GM12878 (cell line): ENCODE measurements around the gene RENBP. TPM values are rescaled to one million over a fixed set of nuclear protein-coding genes. Genes with fewer than 3 reads are reported as not detected.

Source experiments
- ATAC-seq: fragments of 200-7000 bp; cut with Tn5 transposase; 3 replicates; pipeline ENCODE4 v1.9.1; 2020; ENCODE audit warnings: mild to moderate bottlenecking, moderate library complexity
- BruUV-seq: library from RNA; stranded (reverse); fragments of 400-500 nt; replicated peaks from 2 replicates; lab custom pipeline; 2021; lab: Mats Ljungman, UMichigan
- CTCF ChIA-PET: fragments of 300-600 bp; sonication (Branson Sonifier 250); formaldehyde crosslinking; extraction: SDS; loops from one replicate; lab custom pipeline; 2021; ENCODE audit warnings: inconsistent platforms; lab: Yijun Ruan, JAX
- POLR2A ChIA-PET: fragments of 350-600 bp; formaldehyde crosslinking; extraction: SDS; loops from one replicate; lab custom pipeline; 2021; ENCODE audit warnings: inconsistent platforms; lab: Charles Lee
- RAD21 ChIA-PET: fragments of 300-600 bp; sonication (Branson Sonifier 250); formaldehyde crosslinking; loops from one replicate; lab custom pipeline; 2023; ENCODE audit warnings: antibody characterized with exemption; ENCODE audit not compliant: unreplicated experiment; lab: Charles Lee
- SMC1A ChIA-PET: fragments of 300-600 bp; sonication (Branson Sonifier 250); formaldehyde crosslinking; loops from one replicate; lab custom pipeline; 2023; ENCODE audit not compliant: unreplicated experiment, uncharacterized antibody; lab: Charles Lee
- DNase-seq: peaks from one replicate; pipeline ENCODE4 v3.0.0-alpha.2; 2011; ENCODE audit warnings: low read depth, low spot score
- FAIRE-seq: peaks from 3 replicates; lab custom pipeline; 2011; peaks lifted over from hg19 to GRCh38; lab: Jason Lieb, UNC
- H2AFZ ChIP-seq: 2 replicates; pipeline ENCODE4 v1.6.0; 2011; ENCODE audit warnings: low read depth, low read length, control low read depth; ENCODE audit not compliant: control insufficient read depth
- H3K27ac ChIP-seq: 2 replicates; pipeline ENCODE4 v1.5.1; 2011; ENCODE audit warnings: control low read depth; ENCODE audit not compliant: control insufficient read depth, insufficient read depth
- H3K27me3 ChIP-seq, 2 experiments: replicated peaks in 1 of 2; 2 replicates each; pipeline versions ENCODE4 v1.6.0 to v1.6.1; 2011; ENCODE audit warnings: low read length in 1 of 2; ENCODE audit not compliant: control insufficient read depth in 2 of 2, insufficient read depth in 2 of 2
- H3K36me3 ChIP-seq, 2 experiments: 2 replicates each; pipeline ENCODE4 v1.5.1; 2011; ENCODE audit warnings: low read length in 1 of 2; ENCODE audit not compliant: control insufficient read depth in 2 of 2, insufficient read depth in 2 of 2
- H3K4me1 ChIP-seq: 2 replicates; pipeline ENCODE4 v1.6.1; 2011; ENCODE audit warnings: mild to moderate bottlenecking, low read length, moderate library complexity, mixed read lengths; ENCODE audit not compliant: control insufficient read depth, insufficient read depth
- H3K4me2 ChIP-seq: 2 replicates; pipeline ENCODE4 v1.6.0; 2011; ENCODE audit warnings: control low read depth; ENCODE audit not compliant: control insufficient read depth, insufficient read depth
- H3K4me3 ChIP-seq: fragments of 200-600 bp; sonication (generic); 2 replicates; pipeline ENCODE4 v1.5.1; 2016
- H3K79me2 ChIP-seq: 2 replicates; pipeline ENCODE4 v1.6.0; 2011; ENCODE audit warnings: low read length; ENCODE audit not compliant: control insufficient read depth, insufficient read depth
- H3K9ac ChIP-seq: 2 replicates; pipeline ENCODE4 v1.8.0; 2011; ENCODE audit warnings: low read length, control low read depth, mixed read lengths; ENCODE audit not compliant: control insufficient read depth, insufficient read depth
- H3K9me3 ChIP-seq: replicated peaks from 3 replicates; pipeline ENCODE4 v1.5.1; 2011; ENCODE audit warnings: mild to moderate bottlenecking, low read length; ENCODE audit not compliant: control insufficient read depth, insufficient read depth
- H4K20me1 ChIP-seq: 2 replicates; pipeline ENCODE4 v1.6.0; 2011; ENCODE audit not compliant: control insufficient read depth, insufficient read depth
- BRCA1 ChIP-seq: IDR thresholded peaks from 2 replicates; pipeline ENCODE4 v1.6.1; 2011; ENCODE audit warnings: low read depth, low read length, improper control_type of control experiment
- CBX5 ChIP-seq: sonication (generic); IDR thresholded peaks from 2 replicates; pipeline ENCODE4 v1.6.1; 2016; ENCODE audit warnings: low read depth, moderate library complexity, mild to moderate bottlenecking, inconsistent platforms
- CHD2 ChIP-seq: IDR thresholded peaks from 2 replicates; pipeline ENCODE4 v1.6.1; 2011; ENCODE audit warnings: low read depth, low read length, improper control_type of control experiment, borderline replicate concordance
- ETV6 ChIP-seq, 2 experiments: fragments of 450-650 bp in 1 of 2; IDR thresholded peaks in 1 of 2; conservative IDR thresholded peaks in 1 of 2; 2 replicates each; pipeline ENCODE4 v1.6.1; 2014; ENCODE audit warnings: antibody characterized with exemption in 1 of 2, borderline replicate concordance in 1 of 2, low read depth in 1 of 2, mild to moderate bottlenecking in 1 of 2, moderate library complexity in 1 of 2
- HDAC6 ChIP-seq: fragments of 200-600 bp; sonication (generic); IDR thresholded peaks from one replicate; pipeline ENCODE4 v1.8.0; 2017; ENCODE audit warnings: antibody characterized with exemption; ENCODE audit not compliant: unreplicated experiment
- HSF1 ChIP-seq: fragments of 150-350 bp; IDR thresholded peaks from 2 replicates; pipeline ENCODE4 v1.6.1; 2014; ENCODE audit warnings: mild to moderate bottlenecking, low read depth, low read length
- IRF3 ChIP-seq: fragments of 450-650 bp; IDR thresholded peaks from 2 replicates; pipeline ENCODE4 v1.6.1; 2014; ENCODE audit warnings: mild to moderate bottlenecking
- MYC ChIP-seq: IDR thresholded peaks from 2 replicates; pipeline ENCODE4 v1.6.1; 2011; ENCODE audit warnings: mild to moderate bottlenecking, low read length, moderate library complexity, inconsistent platforms; ENCODE audit not compliant: insufficient read depth, insufficient replicate concordance, insufficient read length, severe bottlenecking
- PML ChIP-seq: IDR thresholded peaks from 2 replicates; pipeline ENCODE4 v1.6.1; 2012; ENCODE audit warnings: low read length, inconsistent platforms
- POLR2A ChIP-seq: IDR thresholded peaks from 2 replicates; pipeline ENCODE4 v1.6.1; 2011; ENCODE audit warnings: low read depth, mild to moderate bottlenecking, low read length
- REST ChIP-seq: IDR thresholded peaks from 2 replicates; pipeline ENCODE4 v1.6.1; 2012; ENCODE audit warnings: mild to moderate bottlenecking, low read depth, low read length
- STAT3 ChIP-seq: IDR thresholded peaks from 2 replicates; pipeline ENCODE4 v1.6.1; 2011; ENCODE audit warnings: low read depth, low read length, improper control_type of control experiment
- SUPT20H ChIP-seq: IDR thresholded peaks from 2 replicates; pipeline ENCODE4 v1.6.1; 2011; ENCODE audit warnings: low read depth, mild to moderate bottlenecking, low read length, moderate library complexity, borderline replicate concordance; ENCODE audit not compliant: control insufficient read depth
- TBL1XR1 ChIP-seq: IDR thresholded peaks from 2 replicates; pipeline ENCODE4 v1.6.1; 2012; ENCODE audit warnings: low read depth, low read length, improper control_type of control experiment
- ZBTB33 ChIP-seq: fragments of 450-650 bp; IDR thresholded peaks from 2 replicates; pipeline ENCODE4 v1.6.1; 2017; ENCODE audit warnings: mild to moderate bottlenecking
- WGBS: methylation state at CpG from one replicate; pipeline ENCODE4 v1.1.6; 2016; ENCODE audit warnings: low lambda C conversion rate; ENCODE audit not compliant: insufficient replicate concordance, insufficient coverage; ENCODE audit errors: missing lambda C conversion rate; 5-methylcytosine and 5-hydroxymethylcytosine counted together
- in situ Hi-C: fragments of 300-500 bp; cut with MboI; formaldehyde crosslinking; loops from 9 replicates; pipeline ENCODE4 v1.14.3; 2018; ENCODE audit warnings: mixed read lengths
- intact Hi-C: fragments of 100-400 bp; cut with micrococcal nuclease; formaldehyde crosslinking; loops from one replicate; pipeline ENCODE4 v1.14.2; 2022; ENCODE audit not compliant: unreplicated experiment
- polyA plus RNA-seq, 11 experiments: library from polyadenylated mRNA; depleted of rRNA in 4 of 11; unstranded in 6 of 11; stranded (reverse) in 5 of 11; fragments of >200 nt; fragmentation: Nextera tagmentation in 4 of 11; fragmentation: Illumina TruSeq in 1 of 11; extraction: Ambion mirVana in 4 of 11; extraction: Trizol in 1 of 11; gene quantifications; 1 replicate in 1 of 11; 2 replicates in 10 of 11; pipeline versions ENCODE4 v1.2.1 to v1.2.3, GENCODE V29; 2011 to 2016; ENCODE audit warnings: inconsistent platforms in 2 of 11, missing spikeins in 2 of 11, low read depth in 1 of 11
- total RNA-seq, 4 experiments: library from RNA; depleted of rRNA in 3 of 4; stranded (reverse); fragments of >200 nt in 3 of 4; fragmentation: Illumina TruSeq in 1 of 4; extraction: Trizol in 1 of 4; gene quantifications; 2 replicates each; pipeline versions ENCODE4 v1.2.1 to v1.2.3, GENCODE V29; 2013 to 2021

The RENBP gene
- total and polyA plus RNA-seq, 10 of the 15 experiments (the other 5 are each of a cell fraction or from before 2014, with no cell fraction given): 0.36 to 4.9 (median 1.8) TPM; not detected in 3

GRCh38 chrX:153887385-153887784 lies 57.1 kb downstream of the RENBP start (continued):
- TF ChIP-seq ZBTB33: no peak
- no peak for TF ChIP-seq HDAC6
- no peak for TF ChIP-seq STAT3
- TF ChIP-seq ETV6 (conservative IDR thresholded peaks at IDR 0.05 in 1 of 2, IDR thresholded peaks at IDR 0.05 in 1 of 2; ENCODE audit: borderline replicate concordance in 1 of 2, low read depth in 1 of 2): no peak

- SMC1A ChIA-PET: no interaction called here
- no peaks in the 10 kb centered on the region for H3K36me3 ChIP-seq
- no TSS peak for BruUV-seq
- WGBS: 37% methylated on average over 13 of the region's 13 CpGs
- no peaks in the 10 kb centered on the region for H3K79me2 ChIP-seq
- in situ Hi-C loops: no loop called here
- intact Hi-C loops: no loop called here
- RAD21 ChIA-PET: no interaction called here
- H3K27me3 ChIP-seq: peaks cover 0 to 2% of the 10 kb centered on the region in 2 experiments; a peak in 3 of 4 replicates
- no peak overlapping the region for H3K4me2 ChIP-seq
- FAIRE-seq (no peak), DNase-seq (no peak), ATAC-seq (no peak)
- H2AFZ ChIP-seq: no peak overlapping the region
- no peaks in the 10 kb centered on the region for H3K9me3 ChIP-seq
- CTCF ChIA-PET: no interaction called here
- no peaks in the 10 kb centered on the region for H3K4me1 ChIP-seq
- no peak overlapping the region for H3K4me3 ChIP-seq
- H3K9ac ChIP-seq: no peak overlapping the region
- no peaks in the 10 kb centered on the region for H4K20me1 ChIP-seq
- POLR2A ChIA-PET: interaction anchor here (0.5 kb wide), 1 partner anchor 167 kb away, joined by 7 read pairs; no protein-coding TSS in a partner anchor
- no peak overlapping the region for H3K27ac ChIP-seq
- TF ChIP-seq IRF3 (no peak), CBX5 (no peak), HSF1 (no peak), MYC (no peak), BRCA1 (no peak), POLR2A (no peak), PML (no peak), TBL1XR1 (no peak), CHD2 (no peak), SUPT20H (no peak), REST (no peak), STAT3 (no peak)
Measured at GRCh38 chrX:153886915-153887314, 57.5 kb downstream of the RENBP start.
